Ascending aorta (tissue), 2 donors: ENCODE data around the gene C1orf115. TPM values are rescaled to one million over a fixed set of nuclear protein-coding genes. Genes with fewer than 3 reads are reported as not detected.
"Not testable (repeated sequence)": the region's sequence is repeated elsewhere in the genome, so short reads cannot be mapped to it uniquely, and the experiment has no call there.

Experiments
- DNase-seq, 2 donors: peaks; one replicate each; pipeline ENCODE4 v3.0.0-alpha.2; 2019; ENCODE audit warnings: low spot score in 2 of 2
- H3K27ac ChIP-seq, 2 donors: fragments of 200-600 bp; sonication (generic); one replicate each; pipeline ENCODE4 v1.5.1; 2016 to 2017; ENCODE audit warnings: mild to moderate bottlenecking in 1 of 2
- H3K27me3 ChIP-seq: fragments of 200-600 bp; sonication (generic); one replicate; pipeline ENCODE4 v1.5.1; 2017
- H3K36me3 ChIP-seq, 2 donors: fragments of 200-600 bp; sonication (generic); one replicate each; pipeline ENCODE4 v1.5.1; 2016
- H3K4me1 ChIP-seq, 2 donors: fragments of 200-600 bp; sonication (generic); one replicate each; pipeline ENCODE4 v1.5.1; 2016 to 2017; ENCODE audit warnings: mild to moderate bottlenecking in 1 of 2
- H3K4me3 ChIP-seq, 2 donors: fragments of 200-600 bp; sonication (generic); one replicate each; pipeline ENCODE4 v1.5.1; 2016 to 2017; ENCODE audit warnings: mild to moderate bottlenecking in 1 of 2
- H3K9me3 ChIP-seq, 2 donors: fragments of 200-600 bp; sonication (generic); one replicate each; pipeline ENCODE4 v1.5.1; 2016
- CTCF ChIP-seq, 3 experiments: fragments of 200-600 bp in 2 of 3; fragments of 450-650 bp in 1 of 3; sonication (generic) in 2 of 3; IDR thresholded peaks; one replicate each; pipeline ENCODE4 v1.5.1; 2016 to 2019; ENCODE audit warnings: antibody characterized with exemption in 3 of 3, mild to moderate bottlenecking in 1 of 3, moderate library complexity in 1 of 3
- intact Hi-C: fragments of 100-400 bp; cut with DNase I; formaldehyde crosslinking; loops from one replicate; pipeline ENCODE4 v1.15.1; 2023
- total RNA-seq: library from RNA; depleted of rRNA; stranded (reverse); fragments of >200 nt; gene quantifications from one replicate; pipeline ENCODE4 v1.1.0, GENCODE V29; 2016

Gene C1orf115
- total RNA-seq, 1 donor from 2014 or later, result 18.4 TPM

DNA sequence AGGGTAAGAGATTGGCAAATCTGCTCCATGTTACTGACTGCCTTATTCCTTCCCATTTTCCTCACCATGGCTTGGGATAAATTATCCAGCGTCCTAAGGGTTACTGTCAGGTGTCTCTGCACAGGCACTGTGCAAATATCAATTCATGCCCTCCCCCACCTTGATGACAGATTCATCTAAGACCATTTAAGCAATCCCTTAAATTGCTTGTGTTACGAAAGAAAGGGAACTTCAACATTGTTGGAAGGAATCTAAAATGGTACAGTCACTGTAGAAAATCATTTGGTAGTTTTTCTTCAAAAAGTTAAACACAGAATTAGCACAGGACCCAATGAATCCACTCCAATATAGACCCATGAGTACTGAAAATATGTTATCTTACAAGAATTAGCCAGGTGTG lies 40.3 kb downstream of the C1orf115 start:
- no peaks in the 10 kb centered on the region for H3K27me3 ChIP-seq
- no peak overlapping the region for H3K4me3 ChIP-seq
- no peak for TF ChIP-seq CTCF (IDR thresholded peaks at IDR 0.05)
- H3K36me3 ChIP-seq, result no peaks in the 10 kb centered on the region
- no peak for DNase-seq
- H3K9me3 ChIP-seq, result no peaks in the 10 kb centered on the region
- H3K4me1 ChIP-seq, result peaks cover 0 to 11% of the 10 kb centered on the region in 2 donors
- intact Hi-C loops, result loop anchor here (5.0 kb wide), 3 partner anchors 57 to 458 kb away; partner anchors contain the start of genes MARK1, MTARC1 and RAB3GAP2
- no peak overlapping the region for H3K27ac ChIP-seq

- no peak for DNase-seq
- no peaks in the 10 kb centered on the region for H3K36me3 ChIP-seq
- H3K4me3 ChIP-seq, result peak overlapping the region in 1 of 2 donors; percentile 56
- H3K27me3 ChIP-seq, result no peaks in the 10 kb centered on the region
- intact Hi-C loops, result loop anchor here (2.0 to 5.0 kb wide), 5 partner anchors 17 to 460 kb away; partner anchors contain the start of genes MARK1, MTARC1, MTARC2 and RAB3GAP2
- peak overlapping the region; percentile 80 to 82 for H3K27ac ChIP-seq
- H3K4me1 ChIP-seq, result peaks cover 0 to 11% of the 10 kb centered on the region in 2 donors
- no peak for TF ChIP-seq CTCF (IDR thresholded peaks at IDR 0.05)
- no peaks in the 10 kb centered on the region for H3K9me3 ChIP-seq
Measured at GRCh38 chr1:220732137-220732536, 42.0 kb downstream of the C1orf115 start.

DNA sequence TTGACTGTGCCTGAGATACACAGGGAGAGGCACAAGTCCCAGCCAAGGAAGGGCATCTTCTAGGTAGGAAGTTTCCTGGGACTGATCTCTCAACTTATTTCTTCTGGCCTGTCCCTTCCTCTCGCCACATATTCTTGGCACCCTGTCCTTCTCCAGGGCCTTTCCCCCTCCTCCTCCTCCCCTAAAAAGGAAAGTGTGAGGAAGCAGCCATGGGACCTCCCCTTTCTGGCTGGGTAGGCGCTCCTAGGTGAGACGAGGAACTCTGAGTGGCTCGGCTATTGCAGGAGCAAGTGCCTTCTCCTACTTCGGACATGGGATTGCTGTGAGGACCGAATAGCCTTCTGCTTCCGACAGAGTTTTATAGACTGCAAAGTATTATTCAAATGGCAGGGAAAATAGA lies 42.5 kb downstream of the C1orf115 start:
- H3K4me3 ChIP-seq, result peak overlapping the region; percentile 24 to 56
- intact Hi-C loops, result loop anchor here (1.0 to 5.0 kb wide), 6 partner anchors 16 to 460 kb away; partner anchors contain the start of genes C1orf115, MARK1, MTARC1 and MTARC2
- peak overlapping the region; percentile 80 to 82 for H3K27ac ChIP-seq

DNA sequence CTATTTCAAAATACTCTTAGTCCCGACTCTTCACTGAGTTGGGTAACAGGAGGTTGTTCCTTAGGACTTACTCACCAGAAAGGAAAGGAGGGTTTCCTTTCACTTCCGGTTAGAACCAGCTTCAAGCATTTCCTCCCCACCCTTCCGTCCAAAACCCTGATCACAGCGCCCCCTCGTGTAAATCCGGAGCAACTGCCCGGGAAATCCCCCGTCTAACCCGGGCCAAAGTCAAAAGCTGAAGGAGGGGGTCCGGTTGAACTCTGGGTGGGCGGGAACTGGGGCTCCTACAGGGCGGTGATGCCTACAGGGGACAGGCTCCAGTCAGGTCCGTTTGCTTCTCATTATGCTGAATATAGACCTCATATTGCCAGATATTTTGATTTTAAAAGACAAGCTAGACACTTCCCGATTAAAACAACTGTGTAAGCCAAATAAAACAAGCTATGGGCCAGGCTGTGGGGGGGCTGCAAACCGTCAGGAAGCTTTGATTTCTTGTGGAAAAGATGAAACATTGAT lies 43.0 kb downstream of the C1orf115 start:
- Histone ChIP-seq H3K4me3 (peak overlapping the region; percentile 24 to 56), H3K9me3 (no peaks in the 10 kb centered on the region), H3K27ac (peak overlapping the region; percentile 80 to 82), H3K36me3 (no peaks in the 10 kb centered on the region), H3K27me3 (no peaks in the 10 kb centered on the region), H3K4me1 (peaks cover 0 to 11% of the 10 kb centered on the region in 2 donors)
- peak; percentile 79 to 92 (median 90) for TF ChIP-seq CTCF (IDR thresholded peaks at IDR 0.05)
- DNase-seq, result peak in 1 of 2 donors; percentile 88
- intact Hi-C loops, result loop anchor here (1.0 to 5.0 kb wide), 6 partner anchors 16 to 461 kb away; partner anchors contain the start of genes C1orf115, MARK1, MTARC1 and MTARC2

More for the DNA sequence above, 42.5 kb downstream of the C1orf115 start:
- no peak for TF ChIP-seq CTCF (IDR thresholded peaks at IDR 0.05)
- Histone ChIP-seq H3K4me1 (peaks cover 0 to 11% of the 10 kb centered on the region in 2 donors), H3K9me3 (no peaks in the 10 kb centered on the region), H3K27me3 (no peaks in the 10 kb centered on the region), H3K36me3 (no peaks in the 10 kb centered on the region)
- no peak for DNase-seq

- Histone ChIP-seq H3K27ac (no peak overlapping the region), H3K27me3 (no peaks in the 10 kb centered on the region), H3K4me3 (no peak overlapping the region), H3K9me3 (no peaks in the 10 kb centered on the region), H3K36me3 (no peaks in the 10 kb centered on the region), H3K4me1 (peaks cover 0 to 11% of the 10 kb centered on the region in 2 donors)
- no peak for TF ChIP-seq CTCF (IDR thresholded peaks at IDR 0.05)
- intact Hi-C loops, result loop anchor here (5.0 kb wide), 3 partner anchors 53 to 462 kb away; partner anchors contain the start of genes MARK1, MTARC1 and RAB3GAP2
- no peak for DNase-seq
Measured at GRCh38 chr1:220734571-220735326, 44.6 kb downstream of the C1orf115 start.

DNA sequence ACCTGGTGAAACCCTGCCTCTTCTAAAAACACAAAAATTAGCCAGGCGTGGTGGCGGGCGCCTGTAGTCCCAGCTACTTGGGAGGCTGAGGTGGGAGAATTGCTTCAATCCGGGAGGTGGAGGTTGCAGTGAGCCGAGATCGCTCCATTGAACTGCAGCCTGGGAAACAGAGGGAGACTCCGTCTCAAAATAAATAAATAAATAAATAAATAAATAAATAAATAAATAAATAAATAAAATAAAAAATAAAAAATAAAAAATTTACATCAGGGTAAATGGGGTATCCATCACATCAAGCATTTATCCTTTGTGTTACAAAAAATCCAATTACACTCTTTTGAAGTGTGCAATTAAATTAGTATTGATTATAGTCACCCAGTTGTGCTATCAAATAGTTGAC lies 46.1 kb downstream of the C1orf115 start:
- H3K27me3 ChIP-seq, H3K9me3 ChIP-seq, H3K36me3 ChIP-seq, H3K27ac ChIP-seq, intact Hi-C loops, DNase-seq, H3K4me3 ChIP-seq: not testable (repeated sequence)
- H3K4me1 ChIP-seq, result peaks cover 0 to 11% of the 10 kb centered on the region in 2 donors
